ENCODE measurements around the gene CACNB2.

CACNB2 gene

GRCh38 chr10:18230794-18231193 lies 90.6 kb downstream of the CACNB2 start:
- DNase-seq, result no peak

DNA sequence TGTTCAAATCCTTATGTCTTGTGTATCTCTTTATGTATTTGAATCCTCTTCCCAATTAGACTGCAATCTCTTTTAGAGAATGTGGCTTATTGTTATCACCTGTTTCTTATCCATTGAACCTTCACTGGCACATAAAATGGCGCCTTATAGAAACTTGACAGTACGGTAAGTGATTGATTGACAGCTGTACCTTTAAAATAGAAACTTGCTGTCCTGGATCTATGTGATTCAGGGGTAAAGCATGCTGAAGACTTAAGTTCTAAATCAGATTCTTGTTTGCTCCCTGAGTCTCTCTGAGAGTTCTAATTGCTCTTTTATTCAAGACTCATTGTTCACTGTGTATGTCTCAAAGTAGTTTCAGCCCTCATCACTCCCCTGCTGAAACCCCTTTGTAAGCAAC lies 91.3 kb downstream of the CACNB2 start:
- no peak for DNase-seq

DNA sequence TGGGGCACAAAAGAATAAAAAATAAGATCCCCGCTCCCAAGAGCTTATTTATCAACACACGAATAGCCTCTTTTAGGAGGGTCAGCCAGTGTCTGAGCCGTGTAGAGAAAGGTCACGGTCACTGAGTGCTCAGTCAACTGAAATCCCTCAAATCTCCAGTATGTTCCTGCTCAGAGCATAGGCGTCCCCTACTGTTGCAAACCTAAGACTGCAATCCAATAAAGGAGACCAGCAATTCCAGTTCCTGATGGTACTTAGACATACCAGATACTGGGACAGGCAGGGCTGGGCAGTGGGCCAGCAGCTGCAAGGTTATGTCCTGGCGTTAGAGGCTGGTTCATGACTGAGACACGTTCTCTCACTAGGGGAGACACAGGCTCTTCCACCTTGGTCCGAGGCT lies 93.6 kb downstream of the CACNB2 start:
- DNase-seq, result no peak

DNA sequence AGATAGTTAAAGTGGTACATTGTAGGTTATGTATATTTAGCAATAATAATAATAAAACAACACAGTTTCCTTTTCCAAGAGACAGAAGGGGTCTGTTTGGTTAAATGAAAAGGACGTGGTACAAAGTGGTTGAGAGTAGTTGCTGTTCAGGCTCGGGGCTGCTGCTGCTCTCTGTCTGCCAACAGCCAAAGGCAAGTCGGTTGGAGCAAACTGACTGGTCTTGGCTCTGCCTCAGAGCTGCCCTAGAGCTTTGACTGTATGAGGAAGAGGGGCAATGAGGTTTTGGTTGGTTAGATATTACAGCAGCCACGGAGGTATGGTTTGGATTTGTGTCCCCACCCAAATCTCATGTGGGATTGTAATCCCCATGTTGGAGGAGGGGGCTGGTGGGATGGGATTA lies 95.3 kb downstream of the CACNB2 start:
- no peak for DNase-seq

DNA sequence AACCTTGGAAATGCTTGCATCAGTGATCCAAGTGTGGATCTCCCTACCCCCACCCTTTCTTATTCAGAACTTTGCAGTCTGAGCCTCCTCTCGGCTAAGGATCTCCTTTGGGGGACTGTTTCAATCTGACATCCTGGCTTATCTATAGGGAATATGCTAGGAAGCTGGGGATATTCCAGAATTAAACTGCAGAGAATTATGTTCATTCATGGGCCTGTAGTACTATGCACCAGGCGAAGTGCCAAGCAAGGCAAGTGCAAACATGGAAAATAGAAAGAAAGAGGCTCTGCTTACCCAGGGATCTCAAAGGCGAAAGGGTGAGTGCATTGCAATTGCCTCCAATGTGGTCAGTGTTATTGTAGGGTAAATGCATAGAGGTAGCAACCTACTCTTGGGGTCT lies 96.5 kb downstream of the CACNB2 start:
- DNase-seq, result no peak

GRCh38 chr10:18238870-18239485 lies 98.8 kb downstream of the CACNB2 start:
- no peak for DNase-seq

DNA sequence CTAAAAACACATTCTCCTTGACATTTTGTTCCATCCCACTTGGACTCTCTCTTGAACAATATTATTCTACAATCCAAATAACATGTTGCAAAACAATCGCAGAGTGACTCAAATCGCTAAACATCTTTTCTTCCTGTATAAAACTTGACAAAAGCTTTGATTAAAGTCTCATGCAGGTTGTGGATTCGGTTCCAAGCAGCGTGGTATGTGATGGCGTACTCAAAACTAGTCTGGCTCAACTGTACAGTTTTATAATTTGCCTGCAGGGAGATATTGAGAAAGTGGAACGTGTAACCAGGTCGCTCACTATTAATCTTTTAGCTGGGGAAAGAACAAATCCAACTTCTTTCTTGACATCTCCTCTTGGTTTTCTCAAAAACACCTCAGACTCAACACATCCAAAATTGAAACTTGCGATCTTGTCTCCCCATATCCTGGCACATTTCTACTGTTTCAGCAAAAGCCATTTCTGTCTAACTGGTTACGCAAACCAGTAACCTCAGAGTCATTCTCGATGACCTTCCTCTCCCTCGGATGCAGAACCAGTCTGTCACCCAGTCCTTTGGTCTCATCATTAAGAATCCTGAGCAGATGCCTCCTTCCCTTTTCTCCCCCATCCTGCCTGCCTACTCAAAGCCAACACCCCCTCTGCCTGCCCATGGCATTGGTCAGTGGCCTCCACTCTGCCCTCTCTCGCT lies 100.1 kb downstream of the CACNB2 start:
- DNase-seq, result no peak

- no peak for DNase-seq
Observed at GRCh38 chr10:18246967-18247366, 106.7 kb downstream of the CACNB2 start.

GRCh38 chr10:18252086-18252485 lies 111.9 kb downstream of the CACNB2 start:
- DNase-seq, result no peak

- DNase-seq, result no peak
Observed at GRCh38 chr10:18254086-18254485, 113.9 kb downstream of the CACNB2 start.

GRCh38 chr10:18254692-18255091 lies 114.5 kb downstream of the CACNB2 start:
- DNase-seq, result no peak

- peak; percentile 22 for DNase-seq
Observed at GRCh38 chr10:18260310-18260922, 120.2 kb downstream of the CACNB2 start.

DNA sequence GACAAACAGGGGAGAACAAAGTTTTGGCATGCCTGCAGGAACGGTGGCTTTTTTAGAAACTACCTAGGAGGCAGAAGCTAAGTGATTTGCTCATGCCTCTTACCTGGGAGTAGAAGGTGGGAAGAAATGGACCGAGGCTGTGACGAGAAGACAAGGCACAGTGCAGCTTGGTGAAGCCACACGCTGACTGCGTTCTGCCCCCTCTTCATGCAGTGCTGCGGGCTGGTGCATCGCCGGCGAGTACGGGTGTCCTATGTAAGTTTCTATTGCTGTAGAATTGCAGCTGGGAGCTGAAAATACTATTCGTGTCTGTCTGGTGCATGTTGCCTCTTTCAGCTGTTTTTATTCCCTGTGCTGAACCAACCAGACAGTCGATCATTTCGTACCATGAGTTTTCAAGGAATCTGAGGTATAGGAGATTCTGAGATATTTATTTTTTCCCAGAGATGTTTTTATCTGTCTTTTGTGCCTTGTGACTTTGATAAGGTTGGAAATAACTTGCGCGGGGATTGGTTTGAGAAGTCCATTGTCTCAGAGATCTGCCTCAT lies 120.9 kb downstream of the CACNB2 start:
- DNase-seq, result peak; percentile 8

DNA sequence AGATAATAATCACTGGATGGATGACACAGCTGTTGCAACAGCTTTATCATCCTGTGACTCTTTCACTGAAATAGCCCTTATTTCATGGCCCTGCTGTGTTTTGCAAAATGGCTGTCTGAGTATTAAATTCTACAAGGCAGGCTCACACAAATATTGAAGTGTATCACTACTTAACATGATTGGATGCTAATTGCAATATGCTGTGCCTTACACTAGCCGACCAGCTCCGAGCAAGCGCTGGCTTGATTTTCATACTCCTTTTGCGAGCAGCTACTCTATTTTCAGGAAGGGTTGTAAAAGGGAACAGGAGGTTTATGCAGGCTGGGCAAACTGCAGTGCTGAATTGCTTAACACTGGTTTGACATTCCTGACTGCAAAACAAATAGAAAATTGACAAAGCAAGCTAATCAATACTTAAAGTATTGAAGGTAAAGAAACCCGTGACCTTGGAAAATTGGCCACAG lies 121.6 kb downstream of the CACNB2 start:
- no peak for DNase-seq

GRCh38 chr10:18264466-18265050 lies 124.3 kb downstream of the CACNB2 start:
- no peak for DNase-seq

DNA sequence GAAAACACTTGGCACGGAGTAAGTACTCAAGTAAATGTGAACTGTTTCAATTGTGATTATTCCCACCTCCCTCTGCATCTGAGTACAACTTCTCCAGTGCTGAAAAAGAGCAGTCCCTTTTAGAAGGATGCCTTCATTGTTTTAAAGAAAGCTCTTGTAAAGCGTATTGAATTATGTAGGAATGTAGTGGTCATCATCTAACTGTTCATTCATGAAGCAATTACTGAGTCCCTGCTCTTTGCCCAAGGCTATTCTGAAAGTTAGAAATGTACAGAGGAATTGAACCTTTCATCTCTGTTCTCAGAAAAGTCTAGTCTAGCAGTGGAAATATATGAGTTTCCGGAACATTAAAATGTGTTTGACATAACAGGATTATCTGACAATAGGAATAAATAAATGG lies 127.8 kb downstream of the CACNB2 start:
- DNase-seq, result no peak

DNA sequence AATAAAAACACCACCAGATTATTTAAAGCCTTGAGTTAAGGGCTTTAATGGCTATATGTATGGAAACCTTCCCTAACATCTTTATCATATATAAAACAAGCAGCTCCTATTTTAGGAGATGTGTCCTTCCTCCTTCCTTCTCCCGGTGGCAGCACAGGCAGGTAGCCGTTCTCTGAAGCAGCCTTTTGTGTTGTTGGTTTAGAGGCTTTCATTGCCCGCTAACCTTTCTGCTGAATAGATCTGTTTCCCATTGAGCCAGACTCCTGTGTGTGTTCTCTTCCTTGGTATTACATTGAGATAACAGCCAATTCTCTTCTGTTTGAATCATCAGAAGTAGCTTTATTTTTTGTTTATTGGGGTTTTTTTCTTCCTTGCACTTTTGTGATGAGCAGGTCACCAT lies 131.3 kb downstream of the CACNB2 start:
- DNase-seq, result no peak

- DNase-seq, result no peak
Observed at GRCh38 chr10:18273039-18273438, 132.8 kb downstream of the CACNB2 start.

- no peak for DNase-seq
Observed at GRCh38 chr10:18278181-18278580, 138.0 kb downstream of the CACNB2 start.

DNA sequence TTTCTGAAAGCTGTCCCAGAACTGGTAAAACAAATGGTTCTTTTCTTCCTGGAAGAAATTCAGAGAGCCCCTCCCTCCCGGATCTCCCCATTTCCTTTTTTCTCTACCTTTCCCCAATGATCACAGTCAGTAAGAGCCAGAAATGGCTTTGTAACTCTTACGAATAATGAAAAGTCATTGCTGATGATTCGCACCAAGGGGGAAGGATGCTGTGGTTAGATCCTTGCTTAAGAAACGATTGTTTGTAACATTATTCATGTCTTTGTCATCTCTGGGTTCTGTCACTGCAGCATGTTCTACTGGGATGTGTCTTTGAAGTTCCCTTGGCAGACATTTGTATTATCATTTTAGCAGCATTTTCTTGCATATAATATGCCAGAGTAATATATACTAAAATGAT lies 138.9 kb downstream of the CACNB2 start:
- no peak for DNase-seq

DNA sequence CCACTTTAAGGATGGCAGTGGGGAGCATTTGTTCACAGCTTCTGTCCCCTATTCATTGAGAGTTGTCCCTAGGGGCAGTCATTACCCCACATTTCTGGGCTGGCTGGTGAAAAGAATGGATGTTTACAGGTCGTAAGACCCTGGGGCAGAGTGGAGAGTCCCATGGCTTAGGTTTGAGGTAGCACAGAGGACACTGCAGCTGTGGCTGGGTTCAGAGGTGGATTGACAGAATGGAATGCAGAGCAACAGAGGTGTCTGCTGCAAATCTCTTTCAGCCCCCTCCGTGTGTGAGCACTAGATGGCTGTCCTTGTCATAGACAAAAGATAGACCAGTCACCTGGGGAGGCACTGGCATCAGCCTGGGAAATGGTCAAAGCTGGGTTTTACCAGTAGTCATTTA lies 141.9 kb downstream of the CACNB2 start:
- no peak for DNase-seq

GRCh38 chr10:18290651-18291313 lies 150.6 kb downstream of the CACNB2 start:
- DNase-seq, result no peak

All from right kidney (tissue), 1 donor.